Measurements from ENCODE around the gene IRF4.

GRCh38 chr6:448296-449056 lies 56.9 kb downstream of the IRF4 start:
- TF ChIP-seq CTCF (IDR thresholded peaks at IDR 0.05) (no peak), EZH2 (IDR thresholded peaks at IDR 0.05) (no peak), EZH2phosphoT487 (IDR thresholded peaks at IDR 0.05) (no peak)
